SK-N-SH (cell line): ENCODE measurements around the gene GAL. TPM values are rescaled to one million over a fixed set of nuclear protein-coding genes. Genes with fewer than 3 reads are reported as not detected.

Experiments used
- CTCF ChIA-PET: fragments of 300-600, 350-600 bp; formaldehyde crosslinking; extraction: SDS; loops from one replicate; lab custom pipeline; 2021; lab: Yijun Ruan, JAX
- POLR2A ChIA-PET: fragments of 350-600 bp; sonication (Branson Sonifier 250); formaldehyde crosslinking; extraction: SDS; loops from one replicate; lab custom pipeline; 2020; ENCODE audit warnings: antibody characterized with exemption, inconsistent platforms; lab: Yijun Ruan, JAX
- DNase-seq: peaks from one replicate; pipeline ENCODE4 v3.0.0; 2012
- H2AFZ ChIP-seq: fragments of 200-600 bp; sonication (generic); 2 replicates; pipeline ENCODE4 v1.8.1; 2016; ENCODE audit warnings: antibody characterized with exemption, mild to moderate bottlenecking, low read depth
- H3F3A ChIP-seq: fragments of 200-600 bp; sonication (generic); replicated peaks from 2 replicates; pipeline ENCODE3; 2016; ENCODE audit warnings: antibody characterized with exemption, mild to moderate bottlenecking; ENCODE audit not compliant: insufficient read depth
- H3K27ac ChIP-seq, 2 experiments: fragments of 200-500 bp in 1 of 2; fragments of 200-600 bp in 1 of 2; sonication (Bioruptor generic) in 1 of 2; sonication (generic), shearing (Covaris generic) in 1 of 2; 2 replicates each; pipeline versions ENCODE4 v1.5.1 to v1.6.1; 2014 to 2016; ENCODE audit warnings: low read depth in 2 of 2, inconsistent platforms in 1 of 2, low read length in 1 of 2, mild to moderate bottlenecking in 1 of 2, mixed read lengths in 1 of 2
- H3K27me3 ChIP-seq: fragments of 200-600 bp; sonication (generic), shearing (Covaris generic); 2 replicates; pipeline ENCODE4 v1.6.1; 2016; ENCODE audit warnings: mixed run types; ENCODE audit not compliant: insufficient read depth
- H3K36me3 ChIP-seq, 2 experiments: fragments of 200-500 bp in 1 of 2; fragments of 200-600 bp in 1 of 2; sonication (Bioruptor generic) in 1 of 2; sonication (generic) in 1 of 2; replicated peaks in 1 of 2; 2 replicates each; pipeline versions ENCODE3 to v1.5.1; 2014 to 2016; ENCODE audit warnings: low read length in 1 of 2, mild to moderate bottlenecking in 1 of 2; ENCODE audit not compliant: insufficient read depth in 2 of 2, control insufficient read depth in 1 of 2
- H3K4me1 ChIP-seq, 2 experiments: fragments of 200-500 bp in 1 of 2; fragments of 200-600 bp in 1 of 2; sonication (Bioruptor generic) in 1 of 2; sonication (generic), shearing (Covaris generic) in 1 of 2; 2 replicates each; pipeline versions ENCODE4 v1.5.1 to v1.6.1; 2014 to 2016; ENCODE audit warnings: low read depth in 1 of 2, low read length in 1 of 2, mixed run types in 1 of 2; ENCODE audit not compliant: insufficient read depth in 2 of 2, control insufficient read depth in 1 of 2
- H3K4me2 ChIP-seq: fragments of 200-600 bp; sonication (generic), shearing (Covaris generic); 2 replicates; pipeline ENCODE4 v1.6.1; 2017; ENCODE audit warnings: mixed run types
- H3K4me3 ChIP-seq, 2 experiments: fragments of 200-500 bp in 1 of 2; fragments of 200-600 bp in 1 of 2; sonication (Bioruptor generic) in 1 of 2; sonication (generic), shearing (Covaris generic) in 1 of 2; 2 replicates each; pipeline versions ENCODE4 v1.5.1 to v1.8.1; 2014 to 2016; ENCODE audit warnings: low read depth in 2 of 2, inconsistent platforms in 1 of 2, low read length in 1 of 2, mild to moderate bottlenecking in 1 of 2, mixed read lengths in 1 of 2, moderate library complexity in 1 of 2
- H3K79me2 ChIP-seq: fragments of 200-600 bp; sonication (generic); 2 replicates; pipeline ENCODE4 v1.8.1; 2017; ENCODE audit warnings: mild to moderate bottlenecking; ENCODE audit not compliant: insufficient read depth
- H3K9ac ChIP-seq: fragments of 200-600 bp; sonication (generic); 2 replicates; pipeline ENCODE4 v1.6.1; 2017; ENCODE audit warnings: mixed run types
- H3K9me2 ChIP-seq: fragments of 200-600 bp; sonication (generic); 2 replicates; pipeline ENCODE4 v1.6.1; 2017; ENCODE audit warnings: mixed run types
- H3K9me3 ChIP-seq: fragments of 200-600 bp; sonication (generic); 2 replicates; pipeline ENCODE4 v1.6.1; 2017; ENCODE audit warnings: mixed run types, mild to moderate bottlenecking, moderate library complexity
- H4K20me1 ChIP-seq: fragments of 200-600 bp; sonication (generic); 2 replicates; pipeline ENCODE4 v1.6.1; 2017; ENCODE audit warnings: mild to moderate bottlenecking, mixed run types; ENCODE audit not compliant: insufficient read depth
- EZH2phosphoT487 ChIP-seq: fragments of 200-600 bp; sonication (generic); IDR thresholded peaks from 2 replicates; pipeline ENCODE4 v1.6.1; 2017; ENCODE audit warnings: low read depth, mixed run types, mild to moderate bottlenecking, antibody characterized with exemption, moderate library complexity, borderline replicate concordance
- FOSL2 ChIP-seq: IDR thresholded peaks from 2 replicates; pipeline ENCODE4 v1.4.0; 2012; ENCODE audit warnings: low read depth, mild to moderate bottlenecking, moderate library complexity, borderline replicate concordance
- GABPA ChIP-seq: IDR thresholded peaks from 2 replicates; pipeline ENCODE4 v1.4.0; 2012; ENCODE audit warnings: low read depth, mild to moderate bottlenecking
- GATA2 ChIP-seq: sonication (generic); formaldehyde crosslinking; IDR thresholded peaks from 2 replicates; pipeline ENCODE4 v1.5.0; 2020; ENCODE audit warnings: mild to moderate bottlenecking, missing genetic modification reagents
- MXI1 ChIP-seq: IDR thresholded peaks from 2 replicates; pipeline ENCODE4 v1.6.1; 2012; ENCODE audit warnings: mild to moderate bottlenecking, low read depth, low read length, improper control_type of control experiment
- NFIC ChIP-seq: IDR thresholded peaks from 2 replicates; pipeline ENCODE4 v1.4.0; 2012; ENCODE audit warnings: borderline replicate concordance
- RAD21 ChIP-seq: IDR thresholded peaks from 2 replicates; pipeline ENCODE4 v1.6.1; 2012; ENCODE audit warnings: mild to moderate bottlenecking, low read length
- RCOR1 ChIP-seq: fragments of 150-350 bp; IDR thresholded peaks from 2 replicates; pipeline ENCODE4 v1.6.1; 2017; ENCODE audit warnings: antibody characterized with exemption, low read length
- SIN3A ChIP-seq: IDR thresholded peaks from 2 replicates; pipeline ENCODE4 v1.6.1; 2012; ENCODE audit warnings: low read depth, mild to moderate bottlenecking, low read length, moderate library complexity, borderline replicate concordance
- TCF12 ChIP-seq: IDR thresholded peaks from 2 replicates; pipeline ENCODE4 v1.4.0; 2012
- TEAD4 ChIP-seq: IDR thresholded peaks from 2 replicates; pipeline ENCODE4 v1.4.0; 2012; ENCODE audit warnings: mild to moderate bottlenecking, borderline replicate concordance; ENCODE audit not compliant: insufficient read depth
- YY1 ChIP-seq: IDR thresholded peaks from 2 replicates; pipeline ENCODE4 v1.4.0; 2012; ENCODE audit warnings: low read depth, mild to moderate bottlenecking
- WGBS: methylation state at CpG from one replicate; pipeline ENCODE4 v1.1.6; 2017; ENCODE audit warnings: low lambda C conversion rate; 5-methylcytosine and 5-hydroxymethylcytosine counted together
- polyA plus RNA-seq, 3 experiments: library from polyadenylated mRNA; depleted of rRNA; stranded (reverse); fragments of >200 nt; gene quantifications; 2 replicates each; pipeline ENCODE4 v1.2.3, GENCODE V29; 2012
- TF ChIP-seq, protein P1 (sequence below): IDR thresholded peaks from 2 replicates; pipeline ENCODE4; 2012
- TF ChIP-seq, protein P2 (sequence below): IDR thresholded peaks from 2 replicates; pipeline ENCODE4 v1.4.0; 2012; ENCODE audit warnings: low read depth, borderline replicate concordance
- TF ChIP-seq, protein P3 (sequence below): IDR thresholded peaks from 2 replicates; pipeline ENCODE4 v1.4.0; 2012; ENCODE audit warnings: low read depth, borderline replicate concordance
- TF ChIP-seq, protein P4 (sequence below): fragments of 150-350 bp; IDR thresholded peaks from 2 replicates; pipeline ENCODE4 v1.6.1; 2016; ENCODE audit warnings: mild to moderate bottlenecking, low read depth, low read length
- TF ChIP-seq, protein P5 (sequence below): fragments of 150-350 bp; IDR thresholded peaks from 2 replicates; pipeline ENCODE4 v1.6.1; 2017; ENCODE audit warnings: antibody characterized with exemption, low read length, low read depth, borderline replicate concordance
- TF ChIP-seq, protein P6 (sequence below): IDR thresholded peaks from 2 replicates; pipeline ENCODE4 v1.4.0; 2012; ENCODE audit warnings: low read depth
- TF ChIP-seq, protein P7 (sequence below): IDR thresholded peaks from 2 replicates; pipeline ENCODE4 v1.6.1; 2012; ENCODE audit warnings: mild to moderate bottlenecking, low read depth, low read length, moderate library complexity

Gene GAL
- polyA plus RNA-seq, 1 of the 3 experiments (the other 2 are of a cell fraction): 1.8 TPM

DNA sequence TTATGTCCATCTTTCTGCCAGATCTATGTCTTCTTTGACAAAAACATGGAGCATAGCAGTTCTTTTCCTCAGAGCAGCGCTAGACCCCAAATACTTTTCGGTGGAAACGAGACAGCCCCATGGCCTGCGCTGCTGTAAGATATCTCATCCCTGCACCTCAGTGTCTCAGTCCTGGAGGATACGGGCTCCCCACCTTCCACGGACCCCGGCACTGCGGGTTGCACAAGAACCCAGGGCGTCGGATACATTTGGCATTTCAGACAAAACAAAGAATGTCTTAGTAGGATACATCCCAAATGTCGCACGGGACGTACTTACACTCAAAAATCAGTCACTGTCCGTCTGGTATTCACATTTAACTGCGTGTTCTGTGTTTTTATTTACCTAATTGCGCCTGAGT, 9.9 kb upstream of the GAL start:
- Histone ChIP-seq H2AFZ (no peak overlapping the region), H3K9me2 (no peaks in the 10 kb centered on the region), H3K4me2 (no peak overlapping the region), H3K4me3 (no peak overlapping the region), H3K79me2 (no peaks in the 10 kb centered on the region), H3K9ac (no peak overlapping the region), H3F3A (no peaks in the 10 kb centered on the region), H3K9me3 (no peaks in the 10 kb centered on the region), H3K4me1 (peaks cover 0 to 10% of the 10 kb centered on the region in 2 experiments; a peak in 1 of 4 replicates), H3K27me3 (no peaks in the 10 kb centered on the region; the same call in 1 of the 2 replicates), H4K20me1 (no peaks in the 10 kb centered on the region), H3K36me3 (no peaks in the 10 kb centered on the region), H3K27ac (no peak overlapping the region)
- CTCF ChIA-PET: no interaction called here
- TF ChIP-seq, protein P1, sequence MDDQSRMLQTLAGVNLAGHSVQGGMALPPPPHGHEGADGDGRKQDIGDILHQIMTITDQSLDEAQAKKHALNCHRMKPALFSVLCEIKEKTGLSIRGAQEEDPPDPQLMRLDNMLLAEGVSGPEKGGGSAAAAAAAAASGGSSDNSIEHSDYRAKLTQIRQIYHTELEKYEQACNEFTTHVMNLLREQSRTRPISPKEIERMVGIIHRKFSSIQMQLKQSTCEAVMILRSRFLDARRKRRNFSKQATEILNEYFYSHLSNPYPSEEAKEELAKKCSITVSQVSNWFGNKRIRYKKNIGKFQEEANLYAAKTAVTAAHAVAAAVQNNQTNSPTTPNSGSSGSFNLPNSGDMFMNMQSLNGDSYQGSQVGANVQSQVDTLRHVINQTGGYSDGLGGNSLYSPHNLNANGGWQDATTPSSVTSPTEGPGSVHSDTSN: no peak
- no peak for TF ChIP-seq EZH2phosphoT487
- TF ChIP-seq RAD21: no peak
- no peak for TF ChIP-seq YY1
- TF ChIP-seq SIN3A: no peak
- TF ChIP-seq, protein P2, sequence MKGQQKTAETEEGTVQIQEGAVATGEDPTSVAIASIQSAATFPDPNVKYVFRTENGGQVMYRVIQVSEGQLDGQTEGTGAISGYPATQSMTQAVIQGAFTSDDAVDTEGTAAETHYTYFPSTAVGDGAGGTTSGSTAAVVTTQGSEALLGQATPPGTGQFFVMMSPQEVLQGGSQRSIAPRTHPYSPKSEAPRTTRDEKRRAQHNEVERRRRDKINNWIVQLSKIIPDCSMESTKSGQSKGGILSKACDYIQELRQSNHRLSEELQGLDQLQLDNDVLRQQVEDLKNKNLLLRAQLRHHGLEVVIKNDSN: no peak
- no peak for TF ChIP-seq RCOR1
- no peak for TF ChIP-seq NFIC
- no peak for TF ChIP-seq GABPA
- no peak for TF ChIP-seq TCF12
- TF ChIP-seq, protein P3, sequence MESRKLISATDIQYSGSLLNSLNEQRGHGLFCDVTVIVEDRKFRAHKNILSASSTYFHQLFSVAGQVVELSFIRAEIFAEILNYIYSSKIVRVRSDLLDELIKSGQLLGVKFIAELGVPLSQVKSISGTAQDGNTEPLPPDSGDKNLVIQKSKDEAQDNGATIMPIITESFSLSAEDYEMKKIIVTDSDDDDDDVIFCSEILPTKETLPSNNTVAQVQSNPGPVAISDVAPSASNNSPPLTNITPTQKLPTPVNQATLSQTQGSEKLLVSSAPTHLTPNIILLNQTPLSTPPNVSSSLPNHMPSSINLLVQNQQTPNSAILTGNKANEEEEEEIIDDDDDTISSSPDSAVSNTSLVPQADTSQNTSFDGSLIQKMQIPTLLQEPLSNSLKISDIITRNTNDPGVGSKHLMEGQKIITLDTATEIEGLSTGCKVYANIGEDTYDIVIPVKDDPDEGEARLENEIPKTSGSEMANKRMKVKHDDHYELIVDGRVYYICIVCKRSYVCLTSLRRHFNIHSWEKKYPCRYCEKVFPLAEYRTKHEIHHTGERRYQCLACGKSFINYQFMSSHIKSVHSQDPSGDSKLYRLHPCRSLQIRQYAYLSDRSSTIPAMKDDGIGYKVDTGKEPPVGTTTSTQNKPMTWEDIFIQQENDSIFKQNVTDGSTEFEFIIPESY: no peak
- TF ChIP-seq, protein P4, sequence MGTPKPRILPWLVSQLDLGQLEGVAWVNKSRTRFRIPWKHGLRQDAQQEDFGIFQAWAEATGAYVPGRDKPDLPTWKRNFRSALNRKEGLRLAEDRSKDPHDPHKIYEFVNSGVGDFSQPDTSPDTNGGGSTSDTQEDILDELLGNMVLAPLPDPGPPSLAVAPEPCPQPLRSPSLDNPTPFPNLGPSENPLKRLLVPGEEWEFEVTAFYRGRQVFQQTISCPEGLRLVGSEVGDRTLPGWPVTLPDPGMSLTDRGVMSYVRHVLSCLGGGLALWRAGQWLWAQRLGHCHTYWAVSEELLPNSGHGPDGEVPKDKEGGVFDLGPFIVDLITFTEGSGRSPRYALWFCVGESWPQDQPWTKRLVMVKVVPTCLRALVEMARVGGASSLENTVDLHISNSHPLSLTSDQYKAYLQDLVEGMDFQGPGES: no peak
- TF ChIP-seq TEAD4: no peak
- TF ChIP-seq, protein P5, sequence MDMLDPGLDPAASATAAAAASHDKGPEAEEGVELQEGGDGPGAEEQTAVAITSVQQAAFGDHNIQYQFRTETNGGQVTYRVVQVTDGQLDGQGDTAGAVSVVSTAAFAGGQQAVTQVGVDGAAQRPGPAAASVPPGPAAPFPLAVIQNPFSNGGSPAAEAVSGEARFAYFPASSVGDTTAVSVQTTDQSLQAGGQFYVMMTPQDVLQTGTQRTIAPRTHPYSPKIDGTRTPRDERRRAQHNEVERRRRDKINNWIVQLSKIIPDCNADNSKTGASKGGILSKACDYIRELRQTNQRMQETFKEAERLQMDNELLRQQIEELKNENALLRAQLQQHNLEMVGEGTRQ: no peak
- no peak for TF ChIP-seq FOSL2
- TF ChIP-seq MXI1: no peak
- TF ChIP-seq GATA2 (CRISPR knock-in tag): no peak
- TF ChIP-seq, protein P6, sequence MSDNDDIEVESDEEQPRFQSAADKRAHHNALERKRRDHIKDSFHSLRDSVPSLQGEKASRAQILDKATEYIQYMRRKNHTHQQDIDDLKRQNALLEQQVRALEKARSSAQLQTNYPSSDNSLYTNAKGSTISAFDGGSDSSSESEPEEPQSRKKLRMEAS: no peak
- TF ChIP-seq, protein P7, sequence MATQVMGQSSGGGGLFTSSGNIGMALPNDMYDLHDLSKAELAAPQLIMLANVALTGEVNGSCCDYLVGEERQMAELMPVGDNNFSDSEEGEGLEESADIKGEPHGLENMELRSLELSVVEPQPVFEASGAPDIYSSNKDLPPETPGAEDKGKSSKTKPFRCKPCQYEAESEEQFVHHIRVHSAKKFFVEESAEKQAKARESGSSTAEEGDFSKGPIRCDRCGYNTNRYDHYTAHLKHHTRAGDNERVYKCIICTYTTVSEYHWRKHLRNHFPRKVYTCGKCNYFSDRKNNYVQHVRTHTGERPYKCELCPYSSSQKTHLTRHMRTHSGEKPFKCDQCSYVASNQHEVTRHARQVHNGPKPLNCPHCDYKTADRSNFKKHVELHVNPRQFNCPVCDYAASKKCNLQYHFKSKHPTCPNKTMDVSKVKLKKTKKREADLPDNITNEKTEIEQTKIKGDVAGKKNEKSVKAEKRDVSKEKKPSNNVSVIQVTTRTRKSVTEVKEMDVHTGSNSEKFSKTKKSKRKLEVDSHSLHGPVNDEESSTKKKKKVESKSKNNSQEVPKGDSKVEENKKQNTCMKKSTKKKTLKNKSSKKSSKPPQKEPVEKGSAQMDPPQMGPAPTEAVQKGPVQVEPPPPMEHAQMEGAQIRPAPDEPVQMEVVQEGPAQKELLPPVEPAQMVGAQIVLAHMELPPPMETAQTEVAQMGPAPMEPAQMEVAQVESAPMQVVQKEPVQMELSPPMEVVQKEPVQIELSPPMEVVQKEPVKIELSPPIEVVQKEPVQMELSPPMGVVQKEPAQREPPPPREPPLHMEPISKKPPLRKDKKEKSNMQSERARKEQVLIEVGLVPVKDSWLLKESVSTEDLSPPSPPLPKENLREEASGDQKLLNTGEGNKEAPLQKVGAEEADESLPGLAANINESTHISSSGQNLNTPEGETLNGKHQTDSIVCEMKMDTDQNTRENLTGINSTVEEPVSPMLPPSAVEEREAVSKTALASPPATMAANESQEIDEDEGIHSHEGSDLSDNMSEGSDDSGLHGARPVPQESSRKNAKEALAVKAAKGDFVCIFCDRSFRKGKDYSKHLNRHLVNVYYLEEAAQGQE: no peak
- DNase-seq: no peak
- WGBS: 88% methylated on average over 16 of the region's 16 CpGs
- POLR2A ChIA-PET: no interaction called here
